HFF-Myc (cell line): ENCODE measurements around the gene DFFA.
"Not testable (repeated sequence)": the region's sequence is repeated elsewhere in the genome, so short reads cannot be mapped to it uniquely, and the experiment has no call there.

ENCODE experiments used
- DNase-seq: peaks from one replicate; pipeline ENCODE4 v3.0.0-alpha.2; 2011; ENCODE audit warnings: low read depth; ENCODE audit errors: extremely low read depth
- H3K4me3 ChIP-seq: replicated peaks from 2 replicates; pipeline ENCODE4 v1.5.1; 2011; ENCODE audit warnings: low read depth, mild to moderate bottlenecking, control low read depth, low read length
- CTCF ChIP-seq: IDR thresholded peaks from 2 replicates; pipeline ENCODE4 v1.5.1; 2012; ENCODE audit warnings: mild to moderate bottlenecking, low read depth, low read length, control low read depth; ENCODE audit errors: missing control alignments

Gene DFFA

DNA sequence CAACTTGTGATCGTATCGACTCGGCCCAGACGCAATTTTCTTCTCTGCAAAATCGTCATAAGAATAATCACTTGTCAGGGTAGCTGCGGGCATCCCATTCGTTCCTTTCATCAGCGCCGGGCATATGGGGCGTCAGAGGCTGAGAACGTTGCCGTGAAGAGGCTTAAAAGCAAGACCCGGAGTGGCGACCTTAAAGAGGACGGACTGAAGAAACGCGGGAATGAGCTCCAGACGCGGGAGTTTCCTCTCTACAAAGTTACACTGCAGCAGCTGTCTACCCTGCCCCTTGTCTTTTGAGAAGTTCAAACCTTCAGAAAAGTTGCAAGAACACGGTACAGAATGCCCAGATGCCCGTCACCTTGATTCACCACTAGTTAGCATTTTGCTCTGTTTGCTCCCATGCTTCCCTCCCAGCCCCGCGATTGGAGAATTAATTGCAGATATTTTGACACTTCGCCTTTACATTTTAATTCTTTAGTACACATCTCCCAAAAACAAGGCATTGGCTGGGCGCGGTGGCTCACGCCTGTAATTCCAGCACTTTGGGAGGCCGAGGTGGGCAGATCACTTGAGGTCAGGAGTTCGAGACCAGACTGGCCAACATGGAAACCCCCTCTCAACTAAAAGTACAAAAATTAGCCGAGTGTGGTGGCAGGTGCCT is 41.1 kb downstream of the DFFA start:
- DNase-seq, result no peak
- TF ChIP-seq CTCF, result no peak
- H3K4me3 ChIP-seq, result peak overlapping the region; percentile 64

DNA sequence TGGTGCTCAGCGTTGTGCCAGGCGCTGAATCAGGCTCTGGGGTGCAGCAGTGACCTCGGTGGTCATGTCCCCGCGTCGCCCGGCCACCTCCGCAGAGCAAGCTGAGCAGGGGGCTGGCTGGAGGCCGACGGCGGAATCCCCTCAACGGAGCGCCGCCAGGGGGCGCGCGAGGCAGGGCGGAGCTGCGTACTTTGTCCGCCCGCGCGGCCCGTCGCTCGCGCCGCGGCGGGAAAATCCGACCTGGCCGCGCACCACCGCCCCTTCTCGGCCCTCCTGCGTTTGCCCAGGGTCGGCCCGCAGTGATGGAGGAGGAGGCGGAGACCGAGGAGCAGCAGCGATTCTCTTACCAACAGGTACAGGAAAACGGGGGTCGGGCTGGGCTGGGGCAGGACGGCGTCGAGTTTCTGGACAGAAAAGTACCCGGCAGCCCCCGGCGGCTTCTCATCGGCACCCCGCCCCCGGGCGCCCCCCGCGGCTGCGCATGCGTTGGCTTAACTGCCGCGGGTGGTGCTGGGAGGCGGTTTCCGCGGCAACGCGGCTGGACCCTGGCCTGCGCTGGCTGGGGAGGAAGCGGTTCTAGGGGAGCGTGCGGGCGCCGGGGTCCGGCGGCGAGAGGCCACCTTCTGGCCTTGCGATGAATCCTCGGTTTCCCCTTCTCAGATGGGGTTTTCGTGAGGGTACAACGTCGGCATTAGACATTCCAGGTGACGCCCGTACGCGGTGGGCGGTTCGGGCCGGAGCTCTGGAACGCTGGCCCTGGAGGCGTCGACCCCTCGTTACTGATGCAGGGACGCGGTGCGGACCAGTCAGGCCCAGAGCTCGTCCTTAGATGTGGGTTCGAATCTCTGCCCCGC is 41.9 kb downstream of the DFFA start, which contains the start of gene CENPS:
Gene CENPS, plus strand, starts transcription at position 218 of the 854 bp plus-strand sequence. Its CDS starts 85 bp downstream, at position 303.
- TF ChIP-seq CTCF, result peak; percentile 76
- peak; percentile 46 for DNase-seq
- H3K4me3 ChIP-seq, result peak within 1 kb of the TSS; percentile 64

- DNase-seq, result no peak
- TF ChIP-seq CTCF, result no peak
- H3K4me3 ChIP-seq, result peak overlapping the region; percentile 64
Measured at GRCh38 chr1:10429868-10430215, 42.5 kb downstream of the DFFA start.

- DNase-seq, result no peak
- TF ChIP-seq CTCF, result no peak
- H3K4me3 ChIP-seq, result no peak overlapping the region
Measured at GRCh38 chr1:10428984-10429383, 43.3 kb downstream of the DFFA start.

- not testable (repeated sequence) for H3K4me3 ChIP-seq, DNase-seq
Measured at GRCh38 chr1:10426535-10426848, 45.8 kb downstream of the DFFA start.

DNA sequence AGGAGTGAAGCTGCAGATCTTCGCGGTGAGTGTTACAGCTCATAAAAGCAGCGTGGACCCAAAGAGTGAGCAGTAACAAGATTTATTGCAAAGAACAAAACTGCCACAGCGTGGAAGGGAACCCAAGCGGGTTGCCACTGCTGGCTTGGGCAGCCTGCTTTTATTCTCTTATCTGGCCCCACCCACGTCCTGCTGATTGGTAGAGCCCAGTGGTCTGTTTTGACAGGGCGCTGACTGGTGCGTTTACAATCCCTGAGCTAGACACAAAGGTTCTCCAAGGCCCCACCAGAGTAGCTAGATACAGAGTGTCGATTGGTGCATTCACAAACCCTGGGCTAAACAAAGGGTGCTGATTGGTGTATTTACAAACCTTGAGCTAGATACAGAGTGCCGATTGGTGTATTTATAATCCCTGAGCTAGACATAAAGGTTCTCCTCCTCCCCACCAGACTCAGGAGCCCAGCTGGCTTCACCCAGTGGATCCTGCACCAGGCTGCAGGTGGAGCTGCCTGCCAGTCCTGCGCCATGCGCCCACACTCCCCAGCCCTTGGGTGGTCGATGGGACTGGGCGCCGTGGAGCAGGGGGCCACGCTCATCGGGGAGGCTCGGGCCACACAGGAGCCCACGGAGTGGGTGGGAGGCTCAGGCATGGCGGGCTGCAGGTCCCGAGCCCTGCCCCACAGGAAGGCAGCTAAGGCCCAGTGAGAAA is 46.3 kb downstream of the DFFA start:
- not testable (repeated sequence) for H3K4me3 ChIP-seq, DNase-seq

DNA sequence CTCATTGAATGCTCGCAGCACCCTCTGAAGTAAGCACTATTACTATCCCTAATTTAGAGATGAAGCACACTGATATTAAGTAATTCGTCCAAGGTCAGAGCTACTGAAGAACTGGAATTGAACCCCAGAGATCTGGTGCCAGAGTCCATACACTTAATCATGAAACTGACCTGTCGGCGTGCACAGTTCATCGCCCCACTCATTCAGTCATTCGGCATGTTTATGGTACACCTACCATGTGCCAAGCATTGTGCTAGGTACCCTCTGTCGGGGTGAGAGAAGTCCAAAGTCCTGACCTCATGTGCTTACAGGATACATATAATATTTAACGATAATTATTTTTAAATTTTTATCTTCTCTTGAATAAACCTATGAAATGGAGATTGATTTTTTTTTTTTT is 47.7 kb downstream of the DFFA start:
- TF ChIP-seq CTCF, result no peak
- H3K4me3 ChIP-seq, result no peak overlapping the region
- DNase-seq, result no peak
